HG02798 (cell line): ENCODE measurements around the gene GRID1.

Source experiments
- ATAC-seq: cut with Tn5 transposase; IDR thresholded peaks from one replicate; pipeline ENCODE4 v1.9.1; 2021; ENCODE audit warnings: mild to moderate bottlenecking; ENCODE audit not compliant: unreplicated experiment, poor library complexity

Gene GRID1

GRCh38 chr10:86366033-86366901, at the start of gene GRID1:
TSS of gene GRID1 (minus strand) at chr10:86366795.
- peak; percentile 25 for ATAC-seq

GRCh38 chr10:86415583-86415982, 49.0 kb upstream of the GRID1 start:
- ATAC-seq: no peak

GRCh38 chr10:86415116-86415515, 48.5 kb upstream of the GRID1 start:
- ATAC-seq: no peak

GRCh38 chr10:86413046-86413728, 46.6 kb upstream of the GRID1 start:
- ATAC-seq: peak; percentile 59

GRCh38 chr10:86411852-86412560, 45.4 kb upstream of the GRID1 start:
- no peak for ATAC-seq

- peak; percentile 63 for ATAC-seq
Observed at GRCh38 chr10:86411281-86411841, 44.8 kb upstream of the GRID1 start.

- no peak for ATAC-seq
Observed at GRCh38 chr10:86410542-86411124, 44.0 kb upstream of the GRID1 start.

- ATAC-seq: no peak
Observed at GRCh38 chr10:86409183-86409582, 42.6 kb upstream of the GRID1 start.

GRCh38 chr10:86403183-86403797, 36.7 kb upstream of the GRID1 start:
- no peak for ATAC-seq

GRCh38 chr10:86402283-86402941, 35.8 kb upstream of the GRID1 start:
- ATAC-seq: no peak

GRCh38 chr10:86401588-86402282, 35.1 kb upstream of the GRID1 start:
- no peak for ATAC-seq

- peak; percentile 42 for ATAC-seq
Observed at GRCh38 chr10:86400705-86401587, 34.4 kb upstream of the GRID1 start.

- ATAC-seq: peak; percentile 90
Observed at GRCh38 chr10:86399879-86400704, 33.5 kb upstream of the GRID1 start.

- no peak for ATAC-seq
Observed at GRCh38 chr10:86399514-86399878, 32.9 kb upstream of the GRID1 start.

- ATAC-seq: no peak
Observed at GRCh38 chr10:86397120-86397519, 30.5 kb upstream of the GRID1 start.

- ATAC-seq: no peak
Observed at GRCh38 chr10:86393862-86394455, 27.4 kb upstream of the GRID1 start.

- ATAC-seq: no peak
Observed at GRCh38 chr10:86393362-86393761, 26.8 kb upstream of the GRID1 start.
